ENCODE measurements around the gene NOC2L.

Gene NOC2L

DNA sequence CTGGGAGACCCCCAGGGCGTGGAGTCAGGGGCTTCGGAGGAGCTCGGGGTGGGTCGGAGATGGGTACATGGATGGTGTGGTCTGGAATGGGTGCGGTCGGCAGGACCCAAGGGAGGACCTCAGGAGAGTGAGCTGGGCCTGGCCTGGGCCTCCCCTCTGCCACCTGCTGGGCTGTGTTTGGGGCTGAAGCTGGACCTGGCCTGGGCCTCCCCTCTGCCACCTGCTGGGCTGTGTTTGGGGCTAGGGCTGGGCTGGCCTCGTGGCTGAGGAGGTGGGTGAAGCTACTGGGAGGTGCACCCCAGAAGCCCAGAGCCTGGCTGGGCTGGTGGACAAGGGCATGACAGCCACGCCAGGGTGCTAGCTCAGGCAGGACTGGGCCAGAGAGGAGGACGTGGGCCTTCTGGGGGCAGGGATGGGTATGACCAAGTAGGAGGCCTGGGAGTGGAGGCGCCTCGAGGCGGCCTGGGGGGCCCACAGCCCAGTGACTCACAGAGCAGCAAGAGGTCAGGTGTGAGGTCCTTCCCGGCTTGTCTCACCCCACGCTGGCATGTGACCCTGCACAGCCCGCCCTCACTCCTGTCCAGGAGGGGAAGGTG lies 20.9 kb downstream of the NOC2L start:
- no peak overlapping the region for H3K27ac ChIP-seq (ENCODE audit: low read depth, low read length, poor library complexity, severe bottlenecking)
- H3K9me3 ChIP-seq (ENCODE audit: low read length) = no peaks in the 10 kb centered on the region
- peaks cover 9% of the 10 kb centered on the region for H3K4me1 ChIP-seq (ENCODE audit: insufficient read depth, low read length, severe bottlenecking)
- no peaks in the 10 kb centered on the region for H3K36me3 ChIP-seq (ENCODE audit: insufficient read depth, low read length)
- H4K20me1 ChIP-seq (ENCODE audit: insufficient read depth, low read length) = no peaks in the 10 kb centered on the region
- no peak overlapping the region for H3K4me2 ChIP-seq (ENCODE audit: low read length)
- H3K9me2 ChIP-seq (ENCODE audit: low read depth, low read length) = no peaks in the 10 kb centered on the region
- H3F3A ChIP-seq (ENCODE audit: insufficient read depth, low read length) = no peaks in the 10 kb centered on the region
- peaks cover 20% of the 10 kb centered on the region; the same call in 1 of the 2 replicates for H3K27me3 ChIP-seq (ENCODE audit: insufficient read depth, low read length)
- no peaks in the 10 kb centered on the region for H3K79me2 ChIP-seq (ENCODE audit: insufficient read depth, low read length)
- no peak overlapping the region for H2AFZ ChIP-seq (ENCODE audit: low read length)
- TF ChIP-seq, protein P1, sequence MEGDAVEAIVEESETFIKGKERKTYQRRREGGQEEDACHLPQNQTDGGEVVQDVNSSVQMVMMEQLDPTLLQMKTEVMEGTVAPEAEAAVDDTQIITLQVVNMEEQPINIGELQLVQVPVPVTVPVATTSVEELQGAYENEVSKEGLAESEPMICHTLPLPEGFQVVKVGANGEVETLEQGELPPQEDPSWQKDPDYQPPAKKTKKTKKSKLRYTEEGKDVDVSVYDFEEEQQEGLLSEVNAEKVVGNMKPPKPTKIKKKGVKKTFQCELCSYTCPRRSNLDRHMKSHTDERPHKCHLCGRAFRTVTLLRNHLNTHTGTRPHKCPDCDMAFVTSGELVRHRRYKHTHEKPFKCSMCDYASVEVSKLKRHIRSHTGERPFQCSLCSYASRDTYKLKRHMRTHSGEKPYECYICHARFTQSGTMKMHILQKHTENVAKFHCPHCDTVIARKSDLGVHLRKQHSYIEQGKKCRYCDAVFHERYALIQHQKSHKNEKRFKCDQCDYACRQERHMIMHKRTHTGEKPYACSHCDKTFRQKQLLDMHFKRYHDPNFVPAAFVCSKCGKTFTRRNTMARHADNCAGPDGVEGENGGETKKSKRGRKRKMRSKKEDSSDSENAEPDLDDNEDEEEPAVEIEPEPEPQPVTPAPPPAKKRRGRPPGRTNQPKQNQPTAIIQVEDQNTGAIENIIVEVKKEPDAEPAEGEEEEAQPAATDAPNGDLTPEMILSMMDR (IDR thresholded peaks at IDR 0.05; ENCODE audit: low read length) = no peak; the same call in 1 of the 2 replicates
- no peak for TF ChIP-seq EZH2 (IDR thresholded peaks at IDR 0.05; ENCODE audit: borderline replicate concordance, low read length)
- H3K9ac ChIP-seq (ENCODE audit: low read length) = no peak overlapping the region
- no peak overlapping the region for H3K4me3 ChIP-seq (ENCODE audit: low read depth, low read length, poor library complexity, severe bottlenecking)

DNA sequence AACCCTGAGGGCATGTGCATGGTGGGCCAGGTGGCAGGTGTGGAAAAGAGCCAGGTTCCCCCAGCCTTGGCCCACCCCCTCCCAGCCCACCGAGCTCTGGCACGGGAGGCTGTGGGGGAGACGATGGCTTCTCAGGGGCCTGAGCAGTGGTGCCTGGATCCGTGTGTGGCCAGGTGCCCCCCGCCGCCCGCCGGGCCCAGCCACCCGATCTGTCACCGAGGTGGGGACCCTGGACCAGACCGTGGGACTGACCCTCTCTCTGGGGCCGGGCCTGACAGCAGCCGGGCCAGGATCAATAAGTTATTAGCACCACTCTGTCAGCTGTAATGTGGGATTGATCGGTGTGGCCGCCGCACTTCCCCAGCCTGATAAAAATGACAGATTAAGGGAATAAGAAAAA lies 21.5 kb downstream of the NOC2L start:
- Histone ChIP-seq H4K20me1 (ENCODE audit: insufficient read depth, low read length) (no peaks in the 10 kb centered on the region), H3K4me2 (ENCODE audit: low read length) (no peak overlapping the region)

DNA sequence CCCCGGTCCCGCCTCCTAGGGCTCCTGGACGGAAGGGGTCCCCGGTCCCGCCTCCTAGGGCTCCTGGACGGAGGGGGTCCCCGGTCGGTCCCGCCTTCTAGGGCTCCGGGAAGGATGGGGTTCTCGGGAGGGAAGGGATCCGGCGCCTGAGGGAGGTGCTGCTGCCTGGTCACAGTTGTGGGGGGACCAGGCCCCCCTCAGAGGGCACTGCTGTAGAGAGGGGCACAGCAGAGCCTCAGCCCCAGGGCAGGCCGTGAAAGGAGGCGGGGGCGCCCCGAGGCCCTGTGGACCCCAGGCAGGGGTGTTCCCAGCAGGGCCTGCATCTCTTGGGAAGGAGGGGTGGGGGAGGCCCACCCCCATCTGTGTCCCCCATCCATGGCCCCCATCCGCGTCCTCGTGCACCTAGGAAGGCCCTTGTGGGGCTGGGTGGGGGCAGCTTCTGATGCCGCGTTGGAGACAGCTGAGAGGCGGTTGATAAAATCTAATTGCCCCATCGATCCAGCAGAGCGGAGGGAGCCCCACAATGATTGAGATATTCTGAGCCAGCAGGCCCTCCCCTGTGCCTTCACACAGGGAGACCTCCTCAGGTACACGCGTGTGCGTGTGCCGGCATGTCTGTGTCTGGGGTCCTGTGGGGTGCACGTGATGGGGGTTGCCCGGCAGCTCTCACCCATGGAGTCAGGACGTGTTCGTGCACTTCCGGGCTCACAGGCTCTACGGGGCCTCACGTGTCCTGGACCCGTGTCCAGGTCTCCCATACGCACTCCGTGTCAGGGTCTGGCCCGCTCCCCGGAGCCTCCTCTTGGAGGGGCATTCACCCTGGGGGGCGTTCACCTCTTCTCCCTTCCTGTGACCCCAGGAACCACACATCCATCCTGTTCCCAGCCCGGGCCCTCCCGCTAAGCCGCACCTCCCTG lies 22.4 kb downstream of the NOC2L start:
- Histone ChIP-seq H3K4me2 (ENCODE audit: low read length) (no peak overlapping the region), H4K20me1 (ENCODE audit: insufficient read depth, low read length) (no peaks in the 10 kb centered on the region), H2AFZ (ENCODE audit: low read length) (no peak overlapping the region), H3K9ac (ENCODE audit: low read length) (no peak overlapping the region), H3K4me3 (ENCODE audit: low read depth, low read length, poor library complexity, severe bottlenecking) (no peak overlapping the region), H3F3A (ENCODE audit: insufficient read depth, low read length) (no peaks in the 10 kb centered on the region), H3K9me2 (ENCODE audit: low read depth, low read length) (no peaks in the 10 kb centered on the region), H3K4me1 (ENCODE audit: insufficient read depth, low read length, severe bottlenecking) (peaks cover 7% of the 10 kb centered on the region), H3K79me2 (ENCODE audit: insufficient read depth, low read length) (no peaks in the 10 kb centered on the region), H3K36me3 (ENCODE audit: insufficient read depth, low read length) (no peaks in the 10 kb centered on the region), H3K27me3 (ENCODE audit: insufficient read depth, low read length) (peaks cover 26% of the 10 kb centered on the region; the same call in 1 of the 2 replicates), H3K27ac (ENCODE audit: low read depth, low read length, poor library complexity, severe bottlenecking) (no peak overlapping the region), H3K9me3 (ENCODE audit: low read length) (no peaks in the 10 kb centered on the region)
- TF ChIP-seq, protein P1 (IDR thresholded peaks at IDR 0.05; ENCODE audit: low read length) = no peak
- no peak for TF ChIP-seq EZH2 (IDR thresholded peaks at IDR 0.05; ENCODE audit: borderline replicate concordance, low read length)

More for the DNA sequence above, 21.5 kb downstream of the NOC2L start:
- H2AFZ ChIP-seq (ENCODE audit: low read length) = no peak overlapping the region
- H3K27ac ChIP-seq (ENCODE audit: low read depth, low read length, poor library complexity, severe bottlenecking) = no peak overlapping the region
- no peaks in the 10 kb centered on the region for H3K36me3 ChIP-seq (ENCODE audit: insufficient read depth, low read length)
- no peak overlapping the region for H3K4me3 ChIP-seq (ENCODE audit: low read depth, low read length, poor library complexity, severe bottlenecking)
- H3K9ac ChIP-seq (ENCODE audit: low read length) = no peak overlapping the region
- peaks cover 26% of the 10 kb centered on the region; the same call in 1 of the 2 replicates for H3K27me3 ChIP-seq (ENCODE audit: insufficient read depth, low read length)
- TF ChIP-seq EZH2 (IDR thresholded peaks at IDR 0.05; ENCODE audit: borderline replicate concordance, low read length) = no peak
- TF ChIP-seq, protein P1 (IDR thresholded peaks at IDR 0.05; ENCODE audit: low read length) = no peak
- H3K9me2 ChIP-seq (ENCODE audit: low read depth, low read length) = no peaks in the 10 kb centered on the region
- H3K79me2 ChIP-seq (ENCODE audit: insufficient read depth, low read length) = no peaks in the 10 kb centered on the region
- H3K9me3 ChIP-seq (ENCODE audit: low read length) = no peaks in the 10 kb centered on the region
- peaks cover 9% of the 10 kb centered on the region for H3K4me1 ChIP-seq (ENCODE audit: insufficient read depth, low read length, severe bottlenecking)
- H3F3A ChIP-seq (ENCODE audit: insufficient read depth, low read length) = no peaks in the 10 kb centered on the region

All from OCI-LY1 (cell line).